Measurements from ENCODE around the gene PBX3. TPM values are rescaled to one million over a fixed set of nuclear protein-coding genes. Genes with fewer than 3 reads are reported as not detected.
"Not testable (repeated sequence)": the region's sequence is repeated elsewhere in the genome, so short reads cannot be mapped to it uniquely, and the experiment has no call there.

PBX3 gene
- total RNA-seq, 4 donors from 2014 or later = 25.7 to 71.5 (median 45.1) TPM

DNA sequence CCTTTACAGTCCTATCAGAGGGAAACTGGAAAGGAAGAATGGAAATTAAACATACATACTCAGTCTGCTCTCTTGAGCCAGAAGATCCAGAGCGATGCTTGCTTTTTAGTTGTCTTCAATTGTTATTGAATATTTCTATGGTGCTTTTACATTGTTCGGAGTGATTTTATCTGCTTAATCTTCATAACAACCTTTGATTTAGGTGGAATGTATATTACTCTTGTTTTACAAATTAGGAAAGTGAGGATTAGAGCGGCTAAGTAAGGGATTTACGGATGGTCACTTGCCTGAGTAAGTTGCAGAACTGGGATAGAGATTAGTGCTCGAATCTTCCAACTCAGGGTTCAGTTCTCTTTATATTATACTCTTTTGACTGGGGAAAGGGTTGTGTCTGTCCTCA is 69.1 kb downstream of the PBX3 start:
- DNase-seq (ENCODE audit: low spot score in 2 of 2) = no peak
- H3K4me3 ChIP-seq = no peak overlapping the region
- no peak overlapping the region for H3K27ac ChIP-seq
- H3K9me3 ChIP-seq = no peaks in the 10 kb centered on the region
- no peaks in the 10 kb centered on the region for H3K36me3 ChIP-seq
- TF ChIP-seq POLR2AphosphoS5 (IDR thresholded peaks at IDR 0.05) = no peak
- no peak for TF ChIP-seq EP300 (IDR thresholded peaks at IDR 0.05)
- no peak for TF ChIP-seq POLR2A (IDR thresholded peaks at IDR 0.05)
- TF ChIP-seq CTCF (IDR thresholded peaks at IDR 0.05) = no peak
- no peaks in the 10 kb centered on the region for H3K27me3 ChIP-seq
- peaks cover 7% of the 10 kb centered on the region for H3K4me1 ChIP-seq
- WGBS = 98% methylated on average over 5 of the region's 5 CpGs

- no peak for TF ChIP-seq CTCF (IDR thresholded peaks at IDR 0.05)
- no peak for TF ChIP-seq POLR2A (IDR thresholded peaks at IDR 0.05)
- TF ChIP-seq POLR2AphosphoS5 (IDR thresholded peaks at IDR 0.05) = no peak
- TF ChIP-seq EP300 (IDR thresholded peaks at IDR 0.05) = no peak
- H3K9me3 ChIP-seq = no peaks in the 10 kb centered on the region
- H3K27ac ChIP-seq = no peak overlapping the region
- no peaks in the 10 kb centered on the region for H3K27me3 ChIP-seq
- H3K4me3 ChIP-seq = no peak overlapping the region
- peaks cover 7% of the 10 kb centered on the region for H3K4me1 ChIP-seq
- DNase-seq (ENCODE audit: low spot score in 2 of 2) = no peak
- no peaks in the 10 kb centered on the region for H3K36me3 ChIP-seq
- WGBS = 52% methylated on average over 4 of the region's 4 CpGs
These were observed 73.1 kb downstream of the PBX3 start for GRCh38 chr9:125820100-125820804.

GRCh38 chr9:125821078-125821477 is 73.9 kb downstream of the PBX3 start:
- 69% methylated on average over 4 of the region's 4 CpGs for WGBS
- TF ChIP-seq CTCF (IDR thresholded peaks at IDR 0.05) = no peak
- no peak for TF ChIP-seq POLR2A (IDR thresholded peaks at IDR 0.05)
- TF ChIP-seq POLR2AphosphoS5 (IDR thresholded peaks at IDR 0.05) = no peak
- TF ChIP-seq EP300 (IDR thresholded peaks at IDR 0.05) = no peak
- H3K27ac ChIP-seq = no peak overlapping the region
- no peak overlapping the region for H3K4me3 ChIP-seq
- H3K9me3 ChIP-seq = no peaks in the 10 kb centered on the region
- peaks cover 7% of the 10 kb centered on the region for H3K4me1 ChIP-seq
- no peaks in the 10 kb centered on the region for H3K27me3 ChIP-seq
- DNase-seq (ENCODE audit: low spot score in 2 of 2) = no peak
- H3K36me3 ChIP-seq = no peaks in the 10 kb centered on the region

DNA sequence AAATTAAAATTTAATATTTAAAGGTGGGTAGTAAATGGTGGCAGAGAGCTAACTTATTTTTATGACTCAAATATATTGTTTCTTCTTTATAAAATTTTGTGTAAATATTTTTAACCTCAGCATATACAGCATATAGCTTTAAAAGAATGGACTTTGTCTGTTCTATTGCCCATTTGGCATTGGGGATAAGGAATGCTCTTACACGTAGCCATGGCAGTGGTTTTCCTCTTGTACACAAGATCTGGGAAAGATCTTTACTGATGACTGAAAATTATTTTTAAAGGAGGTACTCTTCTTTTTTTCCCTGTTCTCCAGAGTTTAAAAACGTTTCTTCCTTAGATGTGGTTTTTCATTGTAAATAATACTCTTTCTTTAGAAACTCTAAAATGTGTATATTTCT is 75.0 kb downstream of the PBX3 start:
- Histone ChIP-seq H3K4me1 (peaks cover 7% of the 10 kb centered on the region), H3K4me3 (no peak overlapping the region), H3K9me3 (no peaks in the 10 kb centered on the region), H3K36me3 (no peaks in the 10 kb centered on the region), H3K27me3 (no peaks in the 10 kb centered on the region), H3K27ac (no peak overlapping the region)
- DNase-seq (ENCODE audit: low spot score in 2 of 2) = no peak
- 60% methylated on average over 2 of the region's 2 CpGs for WGBS
- no peak for TF ChIP-seq POLR2AphosphoS5 (IDR thresholded peaks at IDR 0.05)
- TF ChIP-seq CTCF (IDR thresholded peaks at IDR 0.05) = no peak
- TF ChIP-seq EP300 (IDR thresholded peaks at IDR 0.05) = no peak
- TF ChIP-seq POLR2A (IDR thresholded peaks at IDR 0.05) = no peak

- Histone ChIP-seq H3K4me1 (peaks cover 7% of the 10 kb centered on the region), H3K27me3 (no peaks in the 10 kb centered on the region), H3K9me3 (no peaks in the 10 kb centered on the region), H3K36me3 (no peaks in the 10 kb centered on the region), H3K4me3 (no peak overlapping the region), H3K27ac (no peak overlapping the region)
- TF ChIP-seq POLR2AphosphoS5 (IDR thresholded peaks at IDR 0.05) (no peak), CTCF (IDR thresholded peaks at IDR 0.05) (no peak), EP300 (IDR thresholded peaks at IDR 0.05) (no peak), POLR2A (IDR thresholded peaks at IDR 0.05) (no peak)
- DNase-seq (ENCODE audit: low spot score in 2 of 2) = no peak
- 90% methylated on average over 2 of the region's 2 CpGs for WGBS
These were observed 75.7 kb downstream of the PBX3 start for GRCh38 chr9:125822902-125823301.

DNA sequence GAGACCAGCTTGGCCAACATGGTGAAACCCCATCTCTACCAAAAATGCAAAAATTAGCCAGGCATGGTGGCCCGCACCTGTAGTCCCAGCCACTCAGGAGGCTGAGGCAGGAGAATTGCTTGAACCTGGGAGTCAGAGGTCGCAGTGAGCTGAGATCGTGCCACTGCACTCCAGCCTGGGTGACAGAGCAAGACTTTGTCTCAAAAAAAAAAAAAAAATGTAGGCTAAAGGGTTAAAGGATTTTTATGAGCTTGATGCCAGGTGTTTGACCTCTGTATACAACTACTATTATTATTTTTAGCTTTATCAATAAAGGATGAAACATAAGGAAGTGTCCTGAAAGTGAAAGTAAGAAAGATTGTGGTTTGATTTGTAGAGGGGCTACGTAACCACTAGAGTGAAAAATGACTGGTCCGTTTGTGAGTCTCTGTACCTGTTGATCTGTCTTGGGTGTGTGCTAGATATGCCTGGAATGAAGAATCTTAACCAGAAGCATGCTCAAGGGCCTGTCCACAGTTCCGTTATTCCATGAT is 76.8 kb downstream of the PBX3 start:
- H3K36me3 ChIP-seq; H3K27me3 ChIP-seq; H3K4me1 ChIP-seq; H3K9me3 ChIP-seq; DNase-seq (ENCODE audit: low spot score in 2 of 2): not testable (repeated sequence)
- WGBS = 82% methylated on average over 6 of the region's 6 CpGs
- peak overlapping the region; percentile 6 for H3K27ac ChIP-seq
- peak overlapping the region; percentile 30 for H3K4me3 ChIP-seq

Data from suprapubic skin (tissue), 4 donors.